IMR-90 (cell line): ENCODE measurements around the gene RPS6KA2. TPM values are rescaled to one million over a fixed set of nuclear protein-coding genes. Genes with fewer than 3 reads are reported as not detected.

ENCODE experiments used
- ATAC-seq: fragments of 200-7000 bp; cut with Tn5 transposase; 2 replicates; pipeline ENCODE4 v1.9.1; 2020; ENCODE audit warnings: low read depth, mild to moderate bottlenecking, moderate library complexity
- BruUV-seq: library from RNA; stranded (reverse); fragments of 400-500 nt; replicated peaks from 2 replicates; lab custom pipeline; 2021; lab: Mats Ljungman, UMichigan
- CTCF ChIA-PET: fragments of 300-600 bp; formaldehyde crosslinking; extraction: SDS; loops from one replicate; lab custom pipeline; 2021; ENCODE audit warnings: antibody characterized with exemption; lab: Yijun Ruan, JAX
- POLR2A ChIA-PET: fragments of 300-600 bp; sonication (Branson Sonifier 250); formaldehyde crosslinking; loops from one replicate; lab custom pipeline; 2022; ENCODE audit warnings: antibody characterized with exemption; ENCODE audit not compliant: unreplicated experiment; lab: Charles Lee
- DNase-seq: peaks from one replicate; pipeline ENCODE4 v3.0.0; 2013
- H2AFZ ChIP-seq: replicated peaks from 2 replicates; pipeline ENCODE3; 2013; ENCODE audit warnings: low read length, mild to moderate bottlenecking; ENCODE audit not compliant: poor library complexity
- H2AK5ac ChIP-seq: 2 replicates; pipeline ENCODE4 v1.6.1; 2013; ENCODE audit warnings: low read depth, low read length, inconsistent platforms
- H2AK9ac ChIP-seq: replicated peaks from 2 replicates; pipeline ENCODE3; 2013; ENCODE audit warnings: mild to moderate bottlenecking, low read depth, low read length, moderate library complexity; ENCODE audit not compliant: poor library complexity
- H2BK120ac ChIP-seq: 2 replicates; pipeline ENCODE4 v1.6.1; 2013; ENCODE audit warnings: low read depth, low read length, inconsistent platforms
- H2BK15ac ChIP-seq: 3 replicates; pipeline ENCODE4 v1.6.1; 2013; ENCODE audit warnings: low read depth, low read length, inconsistent platforms
- H2BK20ac ChIP-seq: 2 replicates; pipeline ENCODE4 v1.6.1; 2013; ENCODE audit warnings: low read depth, mild to moderate bottlenecking, inconsistent platforms, low read length, moderate library complexity
- H2BK5ac ChIP-seq: 2 replicates; pipeline ENCODE4 v1.6.1; 2013; ENCODE audit warnings: mild to moderate bottlenecking, low read depth, low read length, inconsistent platforms; ENCODE audit not compliant: poor library complexity, severe bottlenecking
- H3K14ac ChIP-seq: replicated peaks from 2 replicates; pipeline ENCODE4 v1.6.1; 2013; ENCODE audit warnings: low read depth, low read length, inconsistent platforms
- H3K18ac ChIP-seq: 2 replicates; pipeline ENCODE4 v1.6.1; 2013; ENCODE audit warnings: low read depth, low read length, control low read depth
- H3K23ac ChIP-seq: 2 replicates; pipeline ENCODE4 v1.6.1; 2013; ENCODE audit warnings: low read depth, low read length, inconsistent platforms
- H3K27ac ChIP-seq: 2 replicates; pipeline ENCODE4 v1.5.1; 2013; ENCODE audit warnings: mild to moderate bottlenecking, control low read depth, low read length; ENCODE audit not compliant: insufficient read depth
- H3K27me3 ChIP-seq: 2 replicates; pipeline ENCODE4 v1.6.1; 2013; ENCODE audit warnings: low read length; ENCODE audit not compliant: control insufficient read depth, insufficient read depth
- H3K36me3 ChIP-seq: 2 replicates; pipeline ENCODE4 v1.6.1; 2013; ENCODE audit warnings: low read length, mixed read lengths; ENCODE audit not compliant: control insufficient read depth, insufficient read depth
- H3K4ac ChIP-seq: 2 replicates; pipeline ENCODE4 v1.6.1; 2013; ENCODE audit warnings: low read depth, low read length, inconsistent platforms
- H3K4me1 ChIP-seq: 2 replicates; pipeline ENCODE4 v1.6.1; 2013; ENCODE audit warnings: low read length, mixed read lengths; ENCODE audit not compliant: control insufficient read depth, insufficient read depth
- H3K4me2 ChIP-seq: 2 replicates; pipeline ENCODE4 v1.6.1; 2013; ENCODE audit warnings: low read depth, mild to moderate bottlenecking, control low read depth, low read length, moderate library complexity
- H3K4me3 ChIP-seq: 2 replicates; pipeline ENCODE4 v1.5.1; 2013; ENCODE audit warnings: low read depth, mild to moderate bottlenecking, control low read depth, low read length, moderate library complexity; ENCODE audit not compliant: insufficient read depth
- H3K56ac ChIP-seq: 2 replicates; pipeline ENCODE4 v1.6.1; 2013; ENCODE audit warnings: low read length, inconsistent platforms; ENCODE audit not compliant: insufficient read depth; ENCODE audit errors: extremely low read depth
- H3K79me1 ChIP-seq, 2 experiments: 2 replicates each; pipeline ENCODE4 v1.6.1; 2013; ENCODE audit warnings: low read length in 2 of 2, inconsistent platforms in 1 of 2, low read depth in 1 of 2
- H3K9ac ChIP-seq: 2 replicates; pipeline ENCODE4 v1.6.1; 2013; ENCODE audit warnings: low read depth, low read length, control low read depth
- H3K9me1 ChIP-seq: 2 replicates; pipeline ENCODE4 v1.6.1; 2013; ENCODE audit warnings: low read length, inconsistent platforms; ENCODE audit not compliant: insufficient read depth
- H3K9me3 ChIP-seq: 2 replicates; pipeline ENCODE4 v1.6.1; 2013; ENCODE audit warnings: low read length; ENCODE audit not compliant: control insufficient read depth, insufficient read depth
- H4K20me1 ChIP-seq: 2 replicates; pipeline ENCODE4 v1.6.1; 2013; ENCODE audit warnings: low read length, inconsistent platforms; ENCODE audit not compliant: insufficient read depth
- H4K5ac ChIP-seq: 2 replicates; pipeline ENCODE4 v1.6.1; 2013; ENCODE audit warnings: mild to moderate bottlenecking, low read depth, low read length, control low read depth
- H4K8ac ChIP-seq, 2 experiments: 2 replicates each; pipeline ENCODE4 v1.6.1; 2013; ENCODE audit warnings: low read depth in 2 of 2, low read length in 2 of 2, control low read depth in 1 of 2, inconsistent platforms in 1 of 2
- H4K91ac ChIP-seq: 2 replicates; pipeline ENCODE4 v1.6.1; 2013; ENCODE audit warnings: low read depth, low read length, inconsistent platforms; ENCODE audit not compliant: insufficient read depth
- BHLHE40 ChIP-seq: fragments of 150-350 bp; IDR thresholded peaks from 2 replicates; pipeline ENCODE4 v1.6.1; 2016; ENCODE audit warnings: mild to moderate bottlenecking, low read depth, low read length
- CEBPB ChIP-seq: IDR thresholded peaks from 2 replicates; pipeline ENCODE4 v1.6.1; 2012; ENCODE audit warnings: low read depth, low read length, improper control_type of control experiment
- CHD1 ChIP-seq: IDR thresholded peaks from 2 replicates; pipeline ENCODE4 v1.6.1; 2012; ENCODE audit warnings: low read depth, low read length, improper control_type of control experiment
- CTCF ChIP-seq: conservative IDR thresholded peaks from 2 replicates; pipeline ENCODE4 v1.5.1; 2012; ENCODE audit warnings: mild to moderate bottlenecking, low read depth, low read length, improper control_type of control experiment
- ELK1 ChIP-seq: fragments of 150-350 bp; IDR thresholded peaks from 2 replicates; pipeline ENCODE4 v1.6.1; 2016; ENCODE audit warnings: low read depth, mild to moderate bottlenecking, low read length, moderate library complexity, borderline replicate concordance
- FOS ChIP-seq: fragments of 150-350 bp; IDR thresholded peaks from 2 replicates; pipeline ENCODE4 v1.6.1; 2016; ENCODE audit warnings: low read depth, low read length
- MAFK ChIP-seq: IDR thresholded peaks from 2 replicates; pipeline ENCODE4 v1.6.1; 2012; ENCODE audit warnings: low read depth, low read length, improper control_type of control experiment
- MAZ ChIP-seq: IDR thresholded peaks from 2 replicates; pipeline ENCODE4 v1.6.1; 2012; ENCODE audit warnings: low read depth, mild to moderate bottlenecking, low read length, improper control_type of control experiment, moderate library complexity, borderline replicate concordance
- MXI1 ChIP-seq: IDR thresholded peaks from 2 replicates; pipeline ENCODE4 v1.6.1; 2012; ENCODE audit warnings: low read depth, mild to moderate bottlenecking, low read length, moderate library complexity, borderline replicate concordance
- NFE2L2 ChIP-seq: fragments of 150-350 bp; IDR thresholded peaks from 2 replicates; pipeline ENCODE4 v1.6.1; 2016; ENCODE audit warnings: low read depth, mild to moderate bottlenecking, low read length
- POLR2A ChIP-seq: IDR thresholded peaks from 2 replicates; pipeline ENCODE4 v1.6.1; 2012; ENCODE audit warnings: mild to moderate bottlenecking, low read depth, low read length
- RAD21 ChIP-seq: IDR thresholded peaks from 2 replicates; pipeline ENCODE4 v1.6.1; 2012; ENCODE audit warnings: low read length, improper control_type of control experiment
- RCOR1 ChIP-seq: IDR thresholded peaks from 2 replicates; pipeline ENCODE4 v1.6.1; 2012; ENCODE audit warnings: mild to moderate bottlenecking, low read length, improper control_type of control experiment; ENCODE audit not compliant: insufficient replicate concordance
- RFX5 ChIP-seq: IDR thresholded peaks from 2 replicates; pipeline ENCODE4 v1.8.0; 2012; ENCODE audit warnings: low read depth, mild to moderate bottlenecking, low read length, moderate library complexity
- SMC3 ChIP-seq: fragments of 150-350 bp; IDR thresholded peaks from 2 replicates; pipeline ENCODE4 v1.6.1; 2016; ENCODE audit warnings: low read depth, mild to moderate bottlenecking, antibody characterized with exemption, low read length, moderate library complexity
- WGBS, 2 experiments: methylation state at CpG; one replicate each; pipeline versions ENCODE4 v1.1.5 to v1.1.7; 2013; ENCODE audit warnings: missing lambda C conversion rate in 2 of 2; ENCODE audit not compliant: insufficient read length in 1 of 2; ENCODE audit errors: extremely low coverage in 2 of 2; 5-methylcytosine and 5-hydroxymethylcytosine counted together
- dilution Hi-C: fragments of 300-500 bp; cut with HindIII; formaldehyde crosslinking; loops from one replicate; pipeline ENCODE4 v1.14.3; 2018; ENCODE audit warnings: low sequenced_read_pairs; ENCODE audit not compliant: unreplicated experiment
- in situ Hi-C: fragments of 300-500 bp; cut with MboI; formaldehyde crosslinking; loops from 3 replicates; pipeline ENCODE4 v1.14.3; 2019; ENCODE audit warnings: low sequenced_read_pairs, inconsistent platforms, mixed read lengths
- intact Hi-C: fragments of 100-400 bp; cut with micrococcal nuclease; formaldehyde crosslinking; loops from 2 replicates; pipeline ENCODE4 v1.10.0; 2022
- polyA plus RNA-seq, 3 experiments: library from polyadenylated mRNA; depleted of rRNA; stranded (reverse); fragments of >200 nt; gene quantifications; 2 replicates each; pipeline ENCODE4 v1.2.3, GENCODE V29; 2012; ENCODE audit warnings: low replicate concordance in 1 of 3
- total RNA-seq: library from RNA; depleted of rRNA; stranded (reverse); fragments of >200 nt; gene quantifications from 2 replicates; pipeline ENCODE4 v1.2.3, GENCODE V29; 2012

RPS6KA2 gene
- total and polyA plus RNA-seq, 2 of the 4 experiments (the other 2 are of a cell fraction): 26.9 to 31.3 TPM

GRCh38 chr6:166439366-166440091, 187.5 kb downstream of the RPS6KA2 start:
- no peak overlapping the region for H3K9ac ChIP-seq
- H3K9me1 ChIP-seq: no peaks in the 10 kb centered on the region
- no peak overlapping the region for H3K23ac ChIP-seq
- H3K27ac ChIP-seq: no peak overlapping the region
- intact Hi-C loops: no loop called here
- dilution Hi-C loops: no loop called here
- DNase-seq (no peak), ATAC-seq (no peak)
- no peaks in the 10 kb centered on the region for H3K4me1 ChIP-seq
- H3K9me3 ChIP-seq: no peaks in the 10 kb centered on the region
- H3K79me1 ChIP-seq: no peaks in the 10 kb centered on the region
- no peak overlapping the region for H4K91ac ChIP-seq
- TF ChIP-seq MXI1 (no peak), BHLHE40 (no peak), RFX5 (no peak), POLR2A (no peak), RAD21 (no peak), MAZ (no peak), CTCF (no peak), CEBPB (no peak), FOS (no peak), CHD1 (no peak), SMC3 (no peak), ELK1 (no peak), MAFK (no peak), NFE2L2 (no peak), RCOR1 (no peak)
- H3K36me3 ChIP-seq: peaks cover 45% of the 10 kb centered on the region
- no peaks in the 10 kb centered on the region for H4K20me1 ChIP-seq
- H2BK120ac ChIP-seq: no peak overlapping the region
- H3K4me3 ChIP-seq: no peak overlapping the region
- WGBS, 2 experiments: 33% methylated on average over 3 of the region's 10 CpGs; no CpG with 5 or more reads in 1 of the 2 experiments
- ChIA-PET CTCF (no interaction called here), POLR2A (interaction anchor here (0.6 kb wide), 1 partner anchor 297 kb away, joined by 3 read pairs; no protein-coding TSS in a partner anchor)
- no peak overlapping the region for H3K4ac ChIP-seq
- in situ Hi-C loops: no loop called here
- no TSS peak for BruUV-seq
- H4K5ac ChIP-seq: no peak overlapping the region
- H2BK20ac ChIP-seq: no peak overlapping the region
- no peak overlapping the region for H3K14ac ChIP-seq
- H2AK5ac ChIP-seq: no peak overlapping the region
- H3K56ac ChIP-seq: no peak overlapping the region
- no peaks in the 10 kb centered on the region for H3K27me3 ChIP-seq
- H2BK15ac ChIP-seq: no peak overlapping the region
- no peak overlapping the region for H2BK5ac ChIP-seq
- H3K18ac ChIP-seq: no peak overlapping the region
- H2AK9ac ChIP-seq: no peak overlapping the region
- no peak overlapping the region for H2AFZ ChIP-seq
- H3K4me2 ChIP-seq: no peak overlapping the region
- no peak overlapping the region for H4K8ac ChIP-seq
